Coronary artery (tissue), 2 donors: Measurements from ENCODE around the gene TRIB2.

Experiments used
- DNase-seq: peaks from one replicate; pipeline ENCODE4 v3.0.0-alpha.2; 2017; ENCODE audit warnings: low spot score
- H3K27ac ChIP-seq, 2 donors: fragments of 200-600 bp; sonication (generic); one replicate each; pipeline ENCODE4 v1.5.1; 2016 to 2019
- H3K4me3 ChIP-seq: fragments of 200-600 bp; sonication (generic); 2 replicates; pipeline ENCODE4 v1.5.1; 2016; ENCODE audit warnings: mild to moderate bottlenecking, moderate library complexity
- TF ChIP-seq, protein P1 (sequence below): fragments of 200-600 bp; sonication (generic); IDR thresholded peaks from one replicate; pipeline ENCODE4 v1.5.1; 2019; ENCODE audit warnings: antibody characterized with exemption

Gene TRIB2

DNA sequence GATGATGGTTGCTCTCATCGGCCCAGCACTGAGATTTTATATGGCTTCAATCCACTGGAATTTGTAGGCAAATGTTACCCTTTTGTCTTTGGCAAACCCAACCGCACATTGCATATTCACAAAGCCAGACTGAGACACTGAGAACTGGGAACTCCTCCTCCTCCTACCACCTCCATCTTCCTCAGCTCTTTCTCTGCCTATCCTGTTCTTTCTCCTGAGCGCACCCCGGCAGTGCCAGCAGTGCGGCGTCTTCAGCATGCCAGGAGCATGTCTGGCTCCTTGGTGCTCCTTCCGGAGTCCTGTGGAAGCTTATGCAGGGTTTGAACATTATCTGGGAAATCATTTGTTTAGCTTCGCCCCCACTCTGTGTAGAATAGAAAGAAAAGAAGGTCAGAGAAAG, 50.8 kb downstream of the TRIB2 start:
- DNase-seq, result no peak
- Histone ChIP-seq H3K27ac (no peak overlapping the region), H3K4me3 (no peak overlapping the region)
- TF ChIP-seq, protein P1, sequence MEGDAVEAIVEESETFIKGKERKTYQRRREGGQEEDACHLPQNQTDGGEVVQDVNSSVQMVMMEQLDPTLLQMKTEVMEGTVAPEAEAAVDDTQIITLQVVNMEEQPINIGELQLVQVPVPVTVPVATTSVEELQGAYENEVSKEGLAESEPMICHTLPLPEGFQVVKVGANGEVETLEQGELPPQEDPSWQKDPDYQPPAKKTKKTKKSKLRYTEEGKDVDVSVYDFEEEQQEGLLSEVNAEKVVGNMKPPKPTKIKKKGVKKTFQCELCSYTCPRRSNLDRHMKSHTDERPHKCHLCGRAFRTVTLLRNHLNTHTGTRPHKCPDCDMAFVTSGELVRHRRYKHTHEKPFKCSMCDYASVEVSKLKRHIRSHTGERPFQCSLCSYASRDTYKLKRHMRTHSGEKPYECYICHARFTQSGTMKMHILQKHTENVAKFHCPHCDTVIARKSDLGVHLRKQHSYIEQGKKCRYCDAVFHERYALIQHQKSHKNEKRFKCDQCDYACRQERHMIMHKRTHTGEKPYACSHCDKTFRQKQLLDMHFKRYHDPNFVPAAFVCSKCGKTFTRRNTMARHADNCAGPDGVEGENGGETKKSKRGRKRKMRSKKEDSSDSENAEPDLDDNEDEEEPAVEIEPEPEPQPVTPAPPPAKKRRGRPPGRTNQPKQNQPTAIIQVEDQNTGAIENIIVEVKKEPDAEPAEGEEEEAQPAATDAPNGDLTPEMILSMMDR, result no peak

DNA sequence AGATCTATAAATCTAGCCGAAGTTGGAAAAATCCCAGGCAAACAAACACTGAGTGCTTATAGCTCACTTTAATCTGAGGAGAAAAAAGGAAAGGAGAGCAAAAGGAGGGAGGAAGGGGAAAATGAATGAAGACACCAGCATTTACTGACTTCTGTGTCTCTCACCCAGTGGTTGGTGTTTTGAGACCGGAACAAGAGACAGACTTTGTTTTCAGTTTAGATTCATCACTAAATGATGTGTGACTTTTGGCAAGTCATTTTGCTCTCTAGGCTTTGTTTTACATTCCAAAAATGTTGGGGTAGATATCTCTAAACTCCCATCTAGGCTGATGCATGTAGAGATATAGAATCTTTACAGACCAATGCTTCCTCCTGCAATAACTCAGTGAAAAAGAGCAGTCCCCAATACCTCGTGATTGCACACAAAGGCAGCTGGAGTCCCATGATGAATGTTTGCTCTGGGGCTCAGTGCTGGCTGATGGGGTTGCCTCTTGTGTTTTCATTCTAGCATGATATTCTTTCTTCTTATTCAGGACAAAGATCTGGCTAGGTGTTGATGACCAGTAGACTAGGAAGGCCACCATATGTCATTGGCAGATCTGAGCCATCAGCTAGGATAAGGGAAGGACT, 51.4 kb downstream of the TRIB2 start:
- TF ChIP-seq, protein P1, result no peak
- DNase-seq, result no peak
- no peak overlapping the region for H3K27ac ChIP-seq
- no peak overlapping the region for H3K4me3 ChIP-seq

DNA sequence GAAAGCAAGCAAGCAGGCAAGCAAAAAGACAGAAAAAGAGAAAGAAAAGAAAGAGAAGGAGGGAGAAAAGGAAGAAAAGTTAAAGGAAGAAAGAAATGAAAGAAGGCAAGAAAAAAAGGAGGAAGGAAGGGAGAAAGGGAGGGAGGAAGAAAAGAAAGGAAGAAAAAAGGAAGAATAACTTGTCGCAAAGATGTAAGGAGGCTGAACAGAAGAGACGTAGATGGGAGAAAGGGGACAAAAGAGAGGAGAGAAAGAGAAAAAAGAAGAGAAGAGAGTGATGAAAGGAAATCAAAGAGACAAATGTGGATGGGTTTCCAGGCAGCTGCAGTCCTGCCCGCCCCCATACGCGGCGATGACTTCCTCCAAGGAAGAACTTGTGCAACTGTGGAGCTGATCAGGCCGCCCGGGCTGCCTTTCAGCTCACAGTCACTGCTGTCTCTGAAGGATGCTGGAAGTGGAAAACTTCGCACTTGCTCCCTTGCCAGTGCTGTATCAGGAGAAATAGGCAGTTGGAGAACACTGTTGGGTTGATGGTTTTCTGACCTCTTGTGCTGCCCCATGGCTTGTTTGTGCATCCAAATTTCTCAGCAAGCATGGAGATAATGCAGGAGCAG, 52.9 kb downstream of the TRIB2 start:
- Histone ChIP-seq H3K27ac (no peak overlapping the region), H3K4me3 (no peak overlapping the region)
- no peak for DNase-seq
- TF ChIP-seq, protein P1, result no peak

DNA sequence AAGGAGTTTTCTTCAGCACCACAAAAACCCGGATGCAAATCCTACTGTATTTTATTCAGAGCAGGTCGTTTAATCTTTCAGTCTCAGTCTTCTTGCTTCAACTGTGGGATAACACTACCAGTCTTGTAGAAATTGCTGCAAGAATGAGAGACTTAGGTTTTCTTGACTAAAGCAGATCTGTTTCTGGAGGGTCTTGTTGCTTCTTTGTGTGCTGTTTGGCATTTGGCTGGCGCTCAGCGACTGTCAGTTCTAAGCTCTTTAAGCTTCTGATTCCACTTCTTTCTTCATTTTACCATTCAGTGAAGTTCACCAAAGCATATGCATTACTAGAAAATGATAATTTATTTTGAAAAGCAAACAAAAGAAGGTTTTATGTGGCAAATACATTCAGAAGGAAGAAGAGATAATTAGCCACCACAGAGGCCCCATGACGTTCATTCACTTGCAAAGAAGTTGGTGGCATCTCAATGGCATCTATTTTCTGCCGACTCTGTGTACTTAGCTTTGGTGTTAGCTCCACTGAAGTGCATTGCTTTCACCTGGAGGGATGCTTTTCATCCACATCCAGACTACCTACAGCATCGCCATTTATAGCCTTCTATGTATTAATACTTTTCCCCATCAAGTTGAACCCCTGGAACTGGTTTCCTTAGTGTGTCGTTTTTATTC, 53.7 kb downstream of the TRIB2 start:
- H3K4me3 ChIP-seq, result no peak overlapping the region
- no peak overlapping the region for H3K27ac ChIP-seq
- DNase-seq, result no peak
- TF ChIP-seq, protein P1, result no peak

DNA sequence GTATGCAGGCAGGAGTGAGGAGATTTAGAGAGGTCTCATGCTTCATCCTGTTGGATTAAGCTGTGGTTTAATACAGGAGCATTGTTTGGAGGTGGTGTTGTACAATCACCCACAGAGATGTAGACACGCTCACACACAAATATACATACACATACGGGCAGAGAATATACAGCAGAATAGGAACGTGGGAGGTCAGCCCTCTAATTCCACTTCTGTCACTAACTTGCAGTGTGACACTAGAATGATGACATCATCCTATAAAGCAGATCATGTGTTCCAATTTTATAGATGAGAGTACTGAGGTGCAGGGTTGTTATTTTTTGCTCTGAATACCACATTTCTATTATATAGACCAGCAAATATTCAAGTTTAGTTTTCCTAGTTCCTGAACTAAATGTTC, 54.4 kb downstream of the TRIB2 start:
- no peak overlapping the region for H3K27ac ChIP-seq
- TF ChIP-seq, protein P1, result no peak

DNA sequence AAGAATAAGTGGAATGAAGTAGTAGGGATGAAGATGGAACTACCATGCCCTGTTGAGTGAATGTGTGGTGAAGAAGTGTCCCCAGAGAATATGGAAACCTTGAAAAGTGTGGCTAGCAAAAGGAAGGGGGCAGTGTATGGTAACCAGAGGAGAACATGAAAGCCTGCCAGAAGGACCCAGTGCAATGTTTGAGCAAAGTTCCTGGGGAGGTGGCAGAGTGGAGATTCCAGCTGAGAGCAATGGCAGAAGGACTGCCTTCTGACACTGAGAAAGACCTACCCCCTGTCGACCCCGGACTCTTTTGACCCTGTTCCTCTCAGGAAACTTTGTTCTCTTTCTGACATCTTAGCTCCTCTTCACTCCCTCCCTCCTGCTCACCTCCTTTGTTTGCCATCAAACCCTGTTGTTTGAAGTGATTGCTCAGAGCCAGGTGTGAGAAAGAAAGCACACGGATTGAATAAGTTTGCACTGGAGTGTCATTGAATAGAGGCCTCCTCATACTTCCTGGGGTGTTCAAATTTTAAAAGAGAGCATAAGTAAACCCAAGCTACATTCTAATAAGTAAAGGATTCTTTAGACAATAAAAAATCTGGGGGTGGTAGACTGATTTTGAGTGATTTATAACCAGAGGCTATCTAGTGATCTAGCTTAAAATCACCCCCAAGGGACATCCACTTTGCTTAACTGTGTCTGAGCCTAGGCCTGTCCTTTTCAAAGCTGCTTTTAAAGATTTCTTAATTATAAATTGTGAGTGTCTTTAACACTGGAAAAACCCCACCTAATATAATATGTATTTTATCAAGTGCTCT, 57.1 kb downstream of the TRIB2 start:
- Histone ChIP-seq H3K27ac (no peak overlapping the region), H3K4me3 (no peak overlapping the region)
- DNase-seq, result no peak
- TF ChIP-seq, protein P1, result no peak

More for the DNA sequence above, 54.4 kb downstream of the TRIB2 start:
- no peak overlapping the region for H3K4me3 ChIP-seq
- DNase-seq, result no peak
